ENCODE results near the gene SPINT3.

The SPINT3 gene

GRCh38 chr20:45545351-45545750, 29.9 kb upstream of the SPINT3 start:
- H3K27ac ChIP-seq (ENCODE audit: extremely low read depth, low read depth, low read length) = no peak overlapping the region
- H3K4me1 ChIP-seq (ENCODE audit: control insufficient read depth, insufficient read depth, low read length) = no peaks in the 10 kb centered on the region
- ChIA-PET CTCF (interaction anchor here (0.6 to 1.4 kb wide), 3 partner anchors 50 to 225 kb away, joined by 3 to 19 read pairs (median 6); no protein-coding TSS in a partner anchor), POLR2A (no interaction called here)
- H3K9me3 ChIP-seq (ENCODE audit: control insufficient read depth, insufficient read depth, low read depth, low read length) = no peaks in the 10 kb centered on the region
- TF ChIP-seq ZNF292 (tag by site-specific recombination; IDR thresholded peaks at IDR 0.05; ENCODE audit: borderline replicate concordance, low read depth) (no peak), YY2 (tag by site-specific recombination; IDR thresholded peaks at IDR 0.05) (no peak), ZNF792 (tag by site-specific recombination; IDR thresholded peaks at IDR 0.05) (no peak), ZNF449 (tag by site-specific recombination; IDR thresholded peaks at IDR 0.05) (no peak), ZBTB48 (tag by site-specific recombination; IDR thresholded peaks at IDR 0.05) (no peak)
- no peak overlapping the region for H3K4me3 ChIP-seq (ENCODE audit: low read depth, low read length)
- H3K36me3 ChIP-seq (ENCODE audit: control insufficient read depth in 2 of 2, insufficient read depth in 1 of 2, low read length in 2 of 2) = no peaks in the 10 kb centered on the region

GRCh38 chr20:45539382-45539781, 24.0 kb upstream of the SPINT3 start, which contains the start of gene WFDC6:
WFDC6 (minus strand) TSS chr20:45539482; CDS start chr20:45539407, 75 bp downstream.
- POLR2A ChIA-PET = no interaction called here
- Histone ChIP-seq H3K36me3 (ENCODE audit: control insufficient read depth in 2 of 2, insufficient read depth in 1 of 2, low read length in 2 of 2) (no peaks in the 10 kb centered on the region), H3K27ac (ENCODE audit: extremely low read depth, low read depth, low read length) (no peak within 1 kb of the TSS), H3K4me3 (ENCODE audit: low read depth, low read length) (no peak within 1 kb of the TSS), H3K4me1 (ENCODE audit: control insufficient read depth, insufficient read depth, low read length) (no peaks in the 10 kb centered on the region), H3K9me3 (ENCODE audit: control insufficient read depth, insufficient read depth, low read depth, low read length) (no peaks in the 10 kb centered on the region)
- no peak for TF ChIP-seq ZNF549 (tag by site-specific recombination; IDR thresholded peaks at IDR 0.05)
- no peak for TF ChIP-seq ZNF341 (tag by site-specific recombination; IDR thresholded peaks at IDR 0.05; ENCODE audit: low read depth)
- TF ChIP-seq ZNF585B (tag by site-specific recombination; IDR thresholded peaks at IDR 0.05) = no peak
- no peak for TF ChIP-seq ZNF146 (tag by site-specific recombination; IDR thresholded peaks at IDR 0.05)
- no peak for TF ChIP-seq ZXDB (tag by site-specific recombination; IDR thresholded peaks at IDR 0.05)
- TF ChIP-seq ZNF792 (tag by site-specific recombination; IDR thresholded peaks at IDR 0.05) = no peak
- TF ChIP-seq HOXA7 (CRISPR knock-in tag; IDR thresholded peaks at IDR 0.05; ENCODE audit: borderline replicate concordance) = no peak
- no peak for TF ChIP-seq ZNF112 (tag by site-specific recombination; IDR thresholded peaks at IDR 0.05)
- TF ChIP-seq GFI1B (tag by site-specific recombination; IDR thresholded peaks at IDR 0.05) = no peak
- TF ChIP-seq ZNF155 (tag by site-specific recombination; IDR thresholded peaks at IDR 0.05) = no peak
- TF ChIP-seq ZNF548 (tag by site-specific recombination; IDR thresholded peaks at IDR 0.05) = no peak
- no peak for TF ChIP-seq ZNF184 (tag by site-specific recombination; IDR thresholded peaks at IDR 0.05)
- TF ChIP-seq ZNF488 (tag by site-specific recombination; IDR thresholded peaks at IDR 0.05) = no peak
- TF ChIP-seq PRDM4 (tag by site-specific recombination; IDR thresholded peaks at IDR 0.05) = no peak
- no peak for TF ChIP-seq ZNF555 (tag by site-specific recombination; conservative IDR thresholded peaks at IDR 0.05)
- no peak for TF ChIP-seq ZNF621 (tag by site-specific recombination; IDR thresholded peaks at IDR 0.05)
- no peak for TF ChIP-seq ZNF529 (tag by site-specific recombination; IDR thresholded peaks at IDR 0.05; ENCODE audit: insufficient replicate concordance)
- no peak for TF ChIP-seq ZNF571 (tag by site-specific recombination; IDR thresholded peaks at IDR 0.05)
- CTCF ChIA-PET = interaction anchor here (0.6 to 1.5 kb wide), 2 partner anchors 209 to 232 kb away, joined by 3 to 5 read pairs; no protein-coding TSS in a partner anchor
